Endothelial cell of umbilical vein (primary cell): ENCODE results near the gene CYP46A1. TPM values are rescaled to one million over a fixed set of nuclear protein-coding genes. Genes with fewer than 3 reads are reported as not detected.

Experiments used
- BruUV-seq: library from RNA; stranded (reverse); fragments of 400-500 nt; replicated peaks from 2 replicates; lab custom pipeline; 2021; lab: Mats Ljungman, UMichigan
- CTCF ChIA-PET: fragments of 300-600, 350-600 bp; sonication (Branson Sonifier 250); formaldehyde crosslinking; loops from one replicate; lab custom pipeline; 2021; ENCODE audit warnings: antibody characterized with exemption, inconsistent platforms; lab: Charles Lee
- POLR2A ChIA-PET: fragments of 300-600, 350-600 bp; sonication (Branson Sonifier 250); formaldehyde crosslinking; loops from one replicate; lab custom pipeline; 2021; ENCODE audit warnings: antibody characterized with exemption, inconsistent platforms; lab: Charles Lee
- DNase-seq: peaks from one replicate; pipeline ENCODE4 v3.0.0-alpha.2; 2011; ENCODE audit warnings: low read depth, low spot score
- FAIRE-seq: peaks from 2 replicates; lab custom pipeline; 2011; peaks lifted over from hg19 to GRCh38; lab: Jason Lieb, UNC
- H2AFZ ChIP-seq: 2 replicates; pipeline ENCODE4 v1.6.0; 2012; ENCODE audit warnings: low read depth, low read length, control low read depth, inconsistent platforms
- H3K27ac ChIP-seq: 2 replicates; pipeline ENCODE4 v1.5.1; 2011; ENCODE audit warnings: low read depth, mild to moderate bottlenecking, control low read depth, low read length, moderate library complexity; ENCODE audit not compliant: insufficient read depth
- H3K27me3 ChIP-seq, 2 experiments: 2 replicates each; pipeline versions ENCODE4 v1.6.0 to v1.6.1; 2011; ENCODE audit warnings: low read length in 2 of 2, mixed read lengths in 1 of 2; ENCODE audit not compliant: control insufficient read depth in 2 of 2, insufficient read depth in 2 of 2
- H3K36me3 ChIP-seq, 2 experiments: 2 replicates in 1 of 2; 3 replicates in 1 of 2; pipeline ENCODE4 v1.5.1; 2011; ENCODE audit warnings: low read length in 2 of 2, mild to moderate bottlenecking in 1 of 2, moderate library complexity in 1 of 2; ENCODE audit not compliant: control insufficient read depth in 2 of 2, insufficient read depth in 2 of 2; ENCODE audit errors: extremely low read depth in 1 of 2
- H3K4me1 ChIP-seq: 3 replicates; pipeline ENCODE4 v1.5.1; 2011; ENCODE audit warnings: mild to moderate bottlenecking, low read length; ENCODE audit not compliant: control insufficient read depth, insufficient read depth; ENCODE audit errors: extremely low read depth
- H3K4me2 ChIP-seq: 2 replicates; pipeline ENCODE4 v1.6.1; 2011; ENCODE audit warnings: low read length, control low read depth, mixed read lengths; ENCODE audit not compliant: insufficient read depth
- H3K4me3 ChIP-seq, 3 experiments: fragments of 200-600 bp in 1 of 3; sonication (generic), shearing (Covaris generic) in 1 of 3; replicated peaks in 1 of 3; 2 replicates each; pipeline ENCODE4 v1.5.1; 2011 to 2016; ENCODE audit warnings: control low read depth in 3 of 3, low read length in 3 of 3, mild to moderate bottlenecking in 2 of 3, inconsistent platforms in 1 of 3, low read depth in 1 of 3, moderate library complexity in 1 of 3; ENCODE audit not compliant: insufficient read depth in 1 of 3
- H3K79me2 ChIP-seq: 2 replicates; pipeline ENCODE4 v1.6.0; 2012; ENCODE audit warnings: low read length, inconsistent platforms; ENCODE audit not compliant: control insufficient read depth, insufficient read depth
- H3K9ac ChIP-seq: replicated peaks from 2 replicates; pipeline ENCODE3; 2011; ENCODE audit warnings: low read length, control low read depth; ENCODE audit not compliant: insufficient read depth; ENCODE audit errors: extremely low read depth
- H3K9me1 ChIP-seq: replicated peaks from 3 replicates; pipeline ENCODE4 v1.6.0; 2011; ENCODE audit warnings: mild to moderate bottlenecking, low read length; ENCODE audit not compliant: control insufficient read depth, insufficient read depth; ENCODE audit errors: extremely low read depth
- H3K9me3 ChIP-seq: replicated peaks from 2 replicates; pipeline ENCODE4 v1.5.1; 2012; ENCODE audit warnings: low read length, inconsistent platforms; ENCODE audit not compliant: control insufficient read depth, insufficient read depth
- H4K20me1 ChIP-seq: replicated peaks from 2 replicates; pipeline ENCODE3; 2011; ENCODE audit warnings: mild to moderate bottlenecking, low read length; ENCODE audit not compliant: control insufficient read depth, insufficient read depth; ENCODE audit errors: extremely low read depth
- CTCF ChIP-seq, 2 donors: IDR thresholded peaks; 1 replicate in 1 of 2; 2 replicates in 1 of 2; pipeline ENCODE4 v1.5.1; 2011; ENCODE audit warnings: low read length in 2 of 2, mild to moderate bottlenecking in 2 of 2, moderate library complexity in 2 of 2, control low read depth in 1 of 2, inconsistent platforms in 1 of 2, low read depth in 1 of 2; ENCODE audit not compliant: insufficient read depth in 1 of 2; ENCODE audit errors: extremely low read depth in 1 of 2
- EZH2 ChIP-seq: IDR thresholded peaks from 2 replicates; pipeline ENCODE4 v1.6.1; 2012; ENCODE audit warnings: borderline replicate concordance, low read depth, mild to moderate bottlenecking, moderate library complexity, low read length, inconsistent platforms; ENCODE audit not compliant: severe bottlenecking
- FOS ChIP-seq: IDR thresholded peaks from 2 replicates; pipeline ENCODE4 v1.6.1; 2011; ENCODE audit warnings: mild to moderate bottlenecking, low read length, moderate library complexity, borderline replicate concordance; ENCODE audit not compliant: insufficient read depth
- GATA2 ChIP-seq: IDR thresholded peaks from 2 replicates; pipeline ENCODE4 v1.7.0; 2011; ENCODE audit warnings: low read depth, mild to moderate bottlenecking, moderate library complexity, mixed read lengths, low read length; ENCODE audit not compliant: insufficient read length, insufficient read depth
- JUN ChIP-seq: IDR thresholded peaks from 2 replicates; pipeline ENCODE4 v1.6.1; 2011; ENCODE audit warnings: borderline replicate concordance, low read depth; ENCODE audit not compliant: insufficient read length, insufficient read depth
- MAX ChIP-seq: IDR thresholded peaks from 2 replicates; pipeline ENCODE4 v1.6.1; 2011; ENCODE audit not compliant: insufficient read depth, insufficient read length
- MYC ChIP-seq: IDR thresholded peaks from one replicate; pipeline ENCODE4 v1.6.1; 2011; ENCODE audit warnings: mild to moderate bottlenecking, low read depth, low read length
- POLR2A ChIP-seq: IDR thresholded peaks from 2 replicates; pipeline ENCODE4 v1.6.1; 2012; ENCODE audit warnings: low read depth, mild to moderate bottlenecking, control low read depth, low read length
- POLR2AphosphoS5 ChIP-seq: IDR thresholded peaks from 2 replicates; pipeline ENCODE4 v1.6.1; 2012; ENCODE audit warnings: low read depth, mild to moderate bottlenecking, control low read depth, low read length, moderate library complexity; ENCODE audit not compliant: insufficient read depth
- dilution Hi-C: fragments of 300-500 bp; cut with MboI; formaldehyde crosslinking; loops from one replicate; pipeline ENCODE4 v1.15.0; 2019; ENCODE audit warnings: low sequenced_read_pairs; ENCODE audit not compliant: extremely low pct_ligation_motif_present
- intact Hi-C: fragments of 100-400 bp; cut with micrococcal nuclease; formaldehyde crosslinking; loops from one replicate; pipeline ENCODE4 v1.10.0; 2022
- polyA plus RNA-seq, 4 experiments: library from polyadenylated mRNA; depleted of rRNA in 3 of 4; stranded (reverse) in 3 of 4; unstranded in 1 of 4; fragments of >200 nt; gene quantifications; 2 replicates each; pipeline versions ENCODE4 v1.2.1 to v1.2.3, GENCODE V29; 2011 to 2012; ENCODE audit warnings: missing spikeins in 1 of 4
- total RNA-seq: library from RNA; stranded (reverse); gene quantifications from 2 replicates; pipeline ENCODE4 v1.2.3, GENCODE V29; 2021

CYP46A1 gene
- total and polyA plus RNA-seq, 2 donors (not counting 3 experiments of a cell fraction or from before 2014, with no cell fraction given), result 0.03 to 0.24 TPM

GRCh38 chr14:99647411-99647810 is 36.7 kb upstream of the CYP46A1 start:
- intact Hi-C loops, result no loop called here
- Histone ChIP-seq H3K9me3 (no peaks in the 10 kb centered on the region), H3K27ac (no peak overlapping the region), H3K4me2 (no peak overlapping the region), H3K9me1 (no peaks in the 10 kb centered on the region), H3K79me2 (no peaks in the 10 kb centered on the region), H3K4me1 (no peaks in the 10 kb centered on the region), H4K20me1 (no peaks in the 10 kb centered on the region), H3K9ac (no peak overlapping the region), H3K27me3 (no peaks in the 10 kb centered on the region), H3K36me3 (no peaks in the 10 kb centered on the region), H3K4me3 (no peak overlapping the region), H2AFZ (no peak overlapping the region)
- dilution Hi-C loops, result no loop called here
- POLR2A ChIA-PET, result no interaction called here
- CTCF ChIA-PET, result interaction anchor here (1.9 kb wide), 1 partner anchor 10 kb away, joined by 3 read pairs; no protein-coding TSS in a partner anchor
- TF ChIP-seq POLR2AphosphoS5 (no peak), POLR2A (no peak), MYC (no peak), MAX (no peak), FOS (no peak), CTCF (IDR thresholded peaks at IDR 0.05; ENCODE audit: extremely low read depth in 1 of 2, insufficient read depth in 1 of 2, low read depth in 1 of 2, low read length in 2 of 2) (no peak), JUN (no peak), EZH2 (no peak), GATA2 (no peak)
- DNase-seq (no peak), FAIRE-seq (no peak)
- BruUV-seq, result no TSS peak
